HG03159 (cell line): ENCODE measurements around the gene NEDD4.
"Not testable (repeated sequence)": the region's sequence is repeated elsewhere in the genome, so short reads cannot be mapped to it uniquely, and the experiment has no call there.

ENCODE experiments used
- ATAC-seq: cut with Tn5 transposase; IDR thresholded peaks from one replicate; pipeline ENCODE4 v1.9.1; 2021; ENCODE audit warnings: mild to moderate bottlenecking, moderate library complexity; ENCODE audit not compliant: unreplicated experiment

The NEDD4 gene

GRCh38 chr15:56007053-56007452, 13.6 kb upstream of the NEDD4 start:
- ATAC-seq, result not testable (repeated sequence)

GRCh38 chr15:56006371-56006770, 13.0 kb upstream of the NEDD4 start:
- not testable (repeated sequence) for ATAC-seq

GRCh38 chr15:56004281-56004680, 10.9 kb upstream of the NEDD4 start:
- not testable (repeated sequence) for ATAC-seq

GRCh38 chr15:56003777-56004176, 10.4 kb upstream of the NEDD4 start:
- not testable (repeated sequence) for ATAC-seq

GRCh38 chr15:56003277-56003676, 9.9 kb upstream of the NEDD4 start:
- not testable (repeated sequence) for ATAC-seq

- ATAC-seq, result no peak
These were observed 8.2 kb upstream of the NEDD4 start for GRCh38 chr15:56001471-56002078.

- ATAC-seq, result no peak
These were observed 6.2 kb upstream of the NEDD4 start for GRCh38 chr15:55999658-56000057.

GRCh38 chr15:55998478-55998877, 5.1 kb upstream of the NEDD4 start:
- no peak for ATAC-seq

GRCh38 chr15:55993804-55994560, 570 bp upstream of the NEDD4 start:
- no peak for ATAC-seq

GRCh38 chr15:55992769-55993110, 672 bp downstream of the NEDD4 start:
- no peak for ATAC-seq

- no peak for ATAC-seq
These were observed 1.3 kb downstream of the NEDD4 start for GRCh38 chr15:55991802-55992768.

GRCh38 chr15:55990998-55991397, 2.4 kb downstream of the NEDD4 start:
- ATAC-seq, result no peak

- no peak for ATAC-seq
These were observed 2.9 kb downstream of the NEDD4 start for GRCh38 chr15:55990516-55990915.

- ATAC-seq, result no peak
These were observed 4.0 kb downstream of the NEDD4 start for GRCh38 chr15:55989383-55989782.

- ATAC-seq, result no peak
These were observed 11.7 kb downstream of the NEDD4 start for GRCh38 chr15:55981582-55982249.

- no peak for ATAC-seq
These were observed 12.9 kb downstream of the NEDD4 start for GRCh38 chr15:55980511-55980910.

GRCh38 chr15:55977231-55977630, 16.2 kb downstream of the NEDD4 start:
- ATAC-seq, result no peak

GRCh38 chr15:55970286-55970685, 23.1 kb downstream of the NEDD4 start:
- no peak for ATAC-seq

GRCh38 chr15:55969582-55969981, 23.8 kb downstream of the NEDD4 start:
- ATAC-seq, result no peak

- no peak for ATAC-seq
These were observed 24.5 kb downstream of the NEDD4 start for GRCh38 chr15:55968923-55969322.

GRCh38 chr15:55965091-55965490, 28.3 kb downstream of the NEDD4 start:
- ATAC-seq, result no peak
